Upper lobe of left lung (tissue), 6 donors: ENCODE results near the gene GADD45A. TPM values are rescaled to one million over a fixed set of nuclear protein-coding genes. Genes with fewer than 3 reads are reported as not detected.

Source experiments
- ATAC-seq, 2 donors: fragments of 200-7000 bp; cut with Tn5 transposase; one replicate each; pipeline ENCODE4 v1.9.1; 2022; ENCODE audit warnings: mild to moderate bottlenecking in 2 of 2, moderate library complexity in 2 of 2; ENCODE audit not compliant: low FRiP score in 2 of 2
- DNase-seq, 2 donors: peaks; one replicate each; pipeline ENCODE4 v3.0.0-alpha.2; 2019 to 2020
- H3K27ac ChIP-seq, 4 donors: fragments of 200-600 bp; sonication (generic); one replicate each; pipeline ENCODE4 v1.5.1; 2016 to 2019
- H3K27me3 ChIP-seq, 4 donors: fragments of 200-600 bp; sonication (generic); one replicate each; pipeline ENCODE4 v1.5.1; 2017 to 2019
- H3K36me3 ChIP-seq, 4 donors: fragments of 200-600 bp; sonication (generic); one replicate each; pipeline ENCODE4 v1.5.1; 2016 to 2019
- H3K4me1 ChIP-seq, 4 donors: fragments of 200-600 bp; sonication (generic); one replicate each; pipeline ENCODE4 v1.5.1; 2018 to 2019
- H3K4me3 ChIP-seq, 4 donors: fragments of 200-600 bp; sonication (generic); one replicate each; pipeline ENCODE4 v1.5.1; 2017 to 2019; ENCODE audit warnings: mild to moderate bottlenecking in 2 of 4, moderate library complexity in 1 of 4
- H3K9me3 ChIP-seq, 4 donors: fragments of 200-600 bp; sonication (generic); one replicate each; pipeline ENCODE4 v1.5.1; 2018 to 2019
- CTCF ChIP-seq, 6 experiments: fragments of 450-650 bp in 4 of 6; fragments of 200-600 bp in 2 of 6; sonication (generic) in 2 of 6; IDR thresholded peaks; one replicate each; pipeline ENCODE4 v1.5.1; 2016 to 2019; ENCODE audit warnings: antibody characterized with exemption in 6 of 6
- EP300 ChIP-seq, 4 donors: sonication (generic); formaldehyde crosslinking; IDR thresholded peaks; one replicate each; pipeline ENCODE4 v1.5.1; 2017; ENCODE audit warnings: antibody characterized with exemption in 4 of 4, control low read depth in 2 of 4
- POLR2A ChIP-seq, 4 donors: fragments of 450-650 bp; IDR thresholded peaks; one replicate each; pipeline ENCODE4 v1.5.1; 2016 to 2017; ENCODE audit warnings: antibody characterized with exemption in 4 of 4, mild to moderate bottlenecking in 2 of 4
- POLR2AphosphoS5 ChIP-seq, 2 donors: sonication (generic); formaldehyde crosslinking; IDR thresholded peaks; one replicate each; pipeline ENCODE4 v1.5.1; 2017; ENCODE audit warnings: antibody characterized with exemption in 2 of 2
- WGBS, 2 donors: methylation state at CpG; one replicate each; pipeline ENCODE4 v1.1.5; 2017 to 2018; 5-methylcytosine and 5-hydroxymethylcytosine counted together
- total RNA-seq, 6 donors: library from RNA; depleted of rRNA in 4 of 6; stranded (reverse); fragments of >200 nt in 4 of 6; gene quantifications; one replicate each; pipeline versions ENCODE4 v1.1.0 to v1.2.1, GENCODE V29; 2016 to 2021
- donor health status: DM: no; HTN: no; CAD: no; lungs with moderate emphysema.
- donor health status: DM: no; HTN: yes; CAD: no; lungs with severe emphysema.

Gene GADD45A
- total RNA-seq, 6 donors from 2014 or later, result 21.7 to 45.6 (median 28.2) TPM

GRCh38 chr1:67675800-67676199 lies 9.2 kb upstream of the GADD45A start:
- ATAC-seq (no peak), DNase-seq (no peak)
- TF ChIP-seq POLR2A (IDR thresholded peaks at IDR 0.05) (no peak), CTCF (IDR thresholded peaks at IDR 0.05) (no peak)
- peak overlapping the region in 1 of 4 donors; percentile 67 for H3K27ac ChIP-seq
- H3K4me3 ChIP-seq, result no peak overlapping the region
- peaks cover 7 to 13% (median 12%) of the 10 kb centered on the region in 4 donors for H3K4me1 ChIP-seq
- H3K27me3 ChIP-seq, result no peaks in the 10 kb centered on the region
- 54 to 61% methylated on average over 2 of the region's 2 CpGs for WGBS, 2 donors
- H3K36me3 ChIP-seq, result no peaks in the 10 kb centered on the region
- H3K9me3 ChIP-seq, result no peaks in the 10 kb centered on the region

GRCh38 chr1:67676287-67676686 lies 8.7 kb upstream of the GADD45A start:
- no peak for DNase-seq
- H3K27me3 ChIP-seq, result no peaks in the 10 kb centered on the region
- no peak for ATAC-seq
- no peak overlapping the region for H3K27ac ChIP-seq
- H3K4me1 ChIP-seq, result peaks cover 7 to 13% (median 12%) of the 10 kb centered on the region in 4 donors
- no peak for TF ChIP-seq EP300 (IDR thresholded peaks at IDR 0.05)
- no peak for TF ChIP-seq CTCF (IDR thresholded peaks at IDR 0.05)
- TF ChIP-seq POLR2A (IDR thresholded peaks at IDR 0.05), result no peak
- no peak for TF ChIP-seq POLR2AphosphoS5 (IDR thresholded peaks at IDR 0.05)
- H3K4me3 ChIP-seq, result no peak overlapping the region
- H3K9me3 ChIP-seq, result no peaks in the 10 kb centered on the region
- H3K36me3 ChIP-seq, result no peaks in the 10 kb centered on the region
- 71 to 78% methylated on average over 2 of the region's 2 CpGs for WGBS, 2 donors

- TF ChIP-seq POLR2AphosphoS5 (IDR thresholded peaks at IDR 0.05) (no peak), EP300 (IDR thresholded peaks at IDR 0.05) (no peak), POLR2A (IDR thresholded peaks at IDR 0.05) (no peak), CTCF (IDR thresholded peaks at IDR 0.05) (no peak)
- H3K4me1 ChIP-seq, result peaks cover 7 to 13% (median 12%) of the 10 kb centered on the region in 4 donors
- no peaks in the 10 kb centered on the region for H3K27me3 ChIP-seq
- no peak overlapping the region for H3K27ac ChIP-seq
- no peak for DNase-seq
- no peak for ATAC-seq
- no peak overlapping the region for H3K4me3 ChIP-seq
- no peaks in the 10 kb centered on the region for H3K9me3 ChIP-seq
- H3K36me3 ChIP-seq, result no peaks in the 10 kb centered on the region
- WGBS, 2 donors, result 69 to 70% methylated on average over 2 of the region's 2 CpGs
Measured at GRCh38 chr1:67676946-67677345, 8.1 kb upstream of the GADD45A start.

GRCh38 chr1:67677408-67677807 lies 7.6 kb upstream of the GADD45A start:
- H3K27me3 ChIP-seq, result no peaks in the 10 kb centered on the region
- WGBS, 2 donors, result 88 to 98% methylated on average over 2 of the region's 2 CpGs
- H3K4me3 ChIP-seq, result no peak overlapping the region
- TF ChIP-seq EP300 (IDR thresholded peaks at IDR 0.05), result no peak
- no peak for TF ChIP-seq CTCF (IDR thresholded peaks at IDR 0.05)
- no peak for TF ChIP-seq POLR2A (IDR thresholded peaks at IDR 0.05)
- TF ChIP-seq POLR2AphosphoS5 (IDR thresholded peaks at IDR 0.05), result no peak
- H3K9me3 ChIP-seq, result no peaks in the 10 kb centered on the region
- peaks cover 7 to 13% (median 12%) of the 10 kb centered on the region in 4 donors for H3K4me1 ChIP-seq
- no peaks in the 10 kb centered on the region for H3K36me3 ChIP-seq
- H3K27ac ChIP-seq, result no peak overlapping the region
- ATAC-seq, result no peak
- DNase-seq, result no peak

GRCh38 chr1:67677930-67678329 lies 7.1 kb upstream of the GADD45A start:
- no peak for DNase-seq
- WGBS, 2 donors, result 76 to 90% methylated on average over 2 of the region's 2 CpGs
- no peak overlapping the region for H3K4me3 ChIP-seq
- H3K27me3 ChIP-seq, result no peaks in the 10 kb centered on the region
- H3K4me1 ChIP-seq, result peaks cover 8 to 14% (median 13%) of the 10 kb centered on the region in 4 donors
- no peak overlapping the region for H3K27ac ChIP-seq
- no peaks in the 10 kb centered on the region for H3K36me3 ChIP-seq
- TF ChIP-seq POLR2AphosphoS5 (IDR thresholded peaks at IDR 0.05), result no peak
- TF ChIP-seq POLR2A (IDR thresholded peaks at IDR 0.05), result no peak
- TF ChIP-seq CTCF (IDR thresholded peaks at IDR 0.05), result no peak
- TF ChIP-seq EP300 (IDR thresholded peaks at IDR 0.05), result no peak
- no peak for ATAC-seq
- no peaks in the 10 kb centered on the region for H3K9me3 ChIP-seq
